ENCODE measurements around the gene NSUN6. TPM values are rescaled to one million over a fixed set of nuclear protein-coding genes. Genes with fewer than 3 reads are reported as not detected.

Gene NSUN6
- polyA plus RNA-seq, 1 of the 3 experiments (the other 2 are of a cell fraction) = 5.3 TPM

DNA sequence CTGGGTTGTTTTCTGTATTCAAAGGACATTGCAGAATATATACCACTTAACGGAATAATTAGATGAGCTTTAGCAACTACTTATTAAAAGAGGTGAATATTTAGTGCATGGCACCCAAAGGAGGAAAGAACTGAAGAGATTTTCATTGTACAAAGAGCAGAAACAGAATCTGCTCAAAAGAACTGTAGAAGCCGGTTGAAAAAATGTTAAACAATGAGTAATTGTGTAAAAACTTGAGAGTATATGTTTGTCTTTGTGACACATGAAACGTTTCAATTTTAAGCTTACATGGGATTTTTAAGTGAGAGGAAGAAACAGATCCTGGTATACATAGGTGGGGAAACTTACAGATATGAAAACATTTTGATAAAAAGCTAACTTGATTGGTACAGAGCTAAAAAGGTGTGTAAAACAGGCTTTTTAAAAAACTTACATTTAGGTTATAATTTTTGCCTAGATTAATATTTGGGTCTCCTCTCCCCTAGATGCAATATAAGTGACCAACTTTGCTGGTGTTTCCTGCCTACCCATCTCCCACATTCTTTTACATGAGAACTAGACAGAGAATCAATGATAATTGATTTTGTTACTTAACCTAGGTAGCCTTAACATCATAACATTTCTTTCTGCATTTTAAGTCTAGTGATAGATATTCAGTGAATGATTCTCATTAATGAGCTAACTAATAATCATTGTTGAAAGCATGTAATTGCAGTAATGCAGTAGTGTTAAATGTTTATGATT, 14.6 kb upstream of the NSUN6 start:
- H3F3A ChIP-seq (replicated peaks; ENCODE audit: insufficient read depth) = peaks cover 20% of the 10 kb centered on the region
- peaks cover 96% of the 10 kb centered on the region for H3K79me2 ChIP-seq (ENCODE audit: insufficient read depth)
- DNase-seq = no peak
- H3K4me3 ChIP-seq (ENCODE audit: low read depth in 2 of 2, low read length in 1 of 2) = peak overlapping the region in 1 of 2 experiments; percentile 38; a peak in 2 of 4 replicates
- H2AFZ ChIP-seq (ENCODE audit: low read depth) = no peak overlapping the region
- no peak overlapping the region; the same call in 1 of the 2 replicates for H3K9ac ChIP-seq
- ChIA-PET CTCF (interaction anchor here (1.7 kb wide), 1 partner anchor 24 kb away, joined by 10 read pairs; no protein-coding TSS in a partner anchor), POLR2A (no interaction called here)
- no peaks in the 10 kb centered on the region for H3K9me2 ChIP-seq
- peaks cover 51% of the 10 kb centered on the region for H4K20me1 ChIP-seq (ENCODE audit: insufficient read depth)
- H3K4me1 ChIP-seq (ENCODE audit: control insufficient read depth in 1 of 2, insufficient read depth in 2 of 2, low read depth in 1 of 2, low read length in 1 of 2) = peaks cover 4 to 29% of the 10 kb centered on the region in 2 experiments
- H3K4me2 ChIP-seq = peak overlapping the region; percentile 62
- 38% methylated on average over 3 of the region's 3 CpGs for WGBS (ENCODE audit: low lambda C conversion rate)
- TF ChIP-seq ELF1 (IDR thresholded peaks at IDR 0.05) (no peak), SIN3A (IDR thresholded peaks at IDR 0.05; ENCODE audit: borderline replicate concordance, low read depth, low read length) (no peak), JUND (IDR thresholded peaks at IDR 0.05) (0 out of 2 replicates have a peak, but pooled peaks have one; percentile 15), RFX5 (IDR thresholded peaks at IDR 0.05; ENCODE audit: low read length) (no peak)
- H3K27me3 ChIP-seq (ENCODE audit: insufficient read depth) = no peaks in the 10 kb centered on the region
- no peaks in the 10 kb centered on the region for H3K9me3 ChIP-seq
- H3K27ac ChIP-seq (ENCODE audit: low read depth in 2 of 2, low read length in 1 of 2) = peak overlapping the region in 1 of 2 experiments; percentile 68; a peak in 2 of 4 replicates
- H3K36me3 ChIP-seq (replicated peaks in 1 of 2; ENCODE audit: control insufficient read depth in 1 of 2, insufficient read depth in 2 of 2, low read length in 1 of 2) = peaks cover 8 to 31% of the 10 kb centered on the region in 2 experiments

DNA sequence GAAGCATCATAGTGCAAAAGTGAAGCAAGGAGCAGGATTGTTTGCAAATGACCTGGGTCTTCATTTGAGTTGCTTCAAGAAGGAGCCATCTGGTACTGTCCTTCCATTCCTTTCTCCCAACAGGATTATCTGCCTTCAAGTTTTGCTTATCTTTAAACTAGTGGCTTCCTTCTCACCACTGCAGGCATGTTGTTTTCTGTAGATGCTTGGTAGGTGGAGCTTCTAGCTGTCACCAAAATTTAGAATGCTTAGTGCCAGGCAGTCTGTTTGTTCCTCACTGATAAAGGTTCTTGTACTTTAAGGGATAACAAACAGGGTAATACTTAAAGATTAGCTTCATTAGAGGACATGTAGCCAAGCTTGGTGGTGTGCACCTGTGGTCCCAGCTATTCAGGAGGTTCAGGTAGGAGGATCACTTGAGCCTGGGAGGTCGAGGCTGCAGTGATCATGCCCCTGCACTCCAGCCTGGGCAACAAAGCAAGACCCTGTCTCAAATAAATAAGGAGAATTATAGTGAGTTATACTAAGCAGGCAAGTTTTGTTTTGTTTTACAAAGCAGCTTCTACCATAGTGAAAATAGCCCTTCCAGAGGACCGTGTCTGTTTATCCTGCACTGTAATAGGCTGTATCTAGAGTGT, 13.6 kb upstream of the NSUN6 start:
- POLR2A ChIA-PET = no interaction called here
- Histone ChIP-seq H3K36me3 (replicated peaks in 1 of 2; ENCODE audit: control insufficient read depth in 1 of 2, insufficient read depth in 2 of 2, low read length in 1 of 2) (peaks cover 5 to 21% of the 10 kb centered on the region in 2 experiments), H3K9ac (no peak overlapping the region), H3K79me2 (ENCODE audit: insufficient read depth) (peaks cover 97% of the 10 kb centered on the region), H3K4me1 (ENCODE audit: control insufficient read depth in 1 of 2, insufficient read depth in 2 of 2, low read depth in 1 of 2, low read length in 1 of 2) (peaks cover 7 to 31% of the 10 kb centered on the region in 2 experiments), H3K4me2 (peak overlapping the region; percentile 62), H3K4me3 (ENCODE audit: low read depth in 2 of 2, low read length in 1 of 2) (no peak overlapping the region), H3F3A (replicated peaks; ENCODE audit: insufficient read depth) (peaks cover 21% of the 10 kb centered on the region), H3K9me3 (no peaks in the 10 kb centered on the region), H3K27ac (ENCODE audit: low read depth in 2 of 2, low read length in 1 of 2) (peak overlapping the region in 1 of 2 experiments; percentile 68; a peak in 2 of 4 replicates), H3K9me2 (no peaks in the 10 kb centered on the region), H2AFZ (ENCODE audit: low read depth) (no peak overlapping the region), H3K27me3 (ENCODE audit: insufficient read depth) (no peaks in the 10 kb centered on the region), H4K20me1 (ENCODE audit: insufficient read depth) (peaks cover 52% of the 10 kb centered on the region)
- TF ChIP-seq JUND (IDR thresholded peaks at IDR 0.05) (no peak), CHD2 (IDR thresholded peaks at IDR 0.05; ENCODE audit: low read length, partially characterized antibody) (no peak), RXRA (IDR thresholded peaks at IDR 0.05; ENCODE audit: borderline replicate concordance, low read depth) (no peak), FOSL2 (IDR thresholded peaks at IDR 0.05; ENCODE audit: borderline replicate concordance, low read depth) (no peak), TAF1 (IDR thresholded peaks at IDR 0.05; ENCODE audit: borderline replicate concordance, low read depth, low read length) (no peak), RCOR1 (IDR thresholded peaks at IDR 0.05; ENCODE audit: low read length) (no peak), SIN3A (IDR thresholded peaks at IDR 0.05; ENCODE audit: borderline replicate concordance, low read depth, low read length) (no peak), GABPA (IDR thresholded peaks at IDR 0.05; ENCODE audit: low read depth) (no peak), YY1 (IDR thresholded peaks at IDR 0.05; ENCODE audit: low read depth) (no peak), FOXJ3 (CRISPR knock-in tag; IDR thresholded peaks at IDR 0.05) (no peak), ELF1 (IDR thresholded peaks at IDR 0.05) (no peak)
- TF ChIP-seq, protein P1, sequence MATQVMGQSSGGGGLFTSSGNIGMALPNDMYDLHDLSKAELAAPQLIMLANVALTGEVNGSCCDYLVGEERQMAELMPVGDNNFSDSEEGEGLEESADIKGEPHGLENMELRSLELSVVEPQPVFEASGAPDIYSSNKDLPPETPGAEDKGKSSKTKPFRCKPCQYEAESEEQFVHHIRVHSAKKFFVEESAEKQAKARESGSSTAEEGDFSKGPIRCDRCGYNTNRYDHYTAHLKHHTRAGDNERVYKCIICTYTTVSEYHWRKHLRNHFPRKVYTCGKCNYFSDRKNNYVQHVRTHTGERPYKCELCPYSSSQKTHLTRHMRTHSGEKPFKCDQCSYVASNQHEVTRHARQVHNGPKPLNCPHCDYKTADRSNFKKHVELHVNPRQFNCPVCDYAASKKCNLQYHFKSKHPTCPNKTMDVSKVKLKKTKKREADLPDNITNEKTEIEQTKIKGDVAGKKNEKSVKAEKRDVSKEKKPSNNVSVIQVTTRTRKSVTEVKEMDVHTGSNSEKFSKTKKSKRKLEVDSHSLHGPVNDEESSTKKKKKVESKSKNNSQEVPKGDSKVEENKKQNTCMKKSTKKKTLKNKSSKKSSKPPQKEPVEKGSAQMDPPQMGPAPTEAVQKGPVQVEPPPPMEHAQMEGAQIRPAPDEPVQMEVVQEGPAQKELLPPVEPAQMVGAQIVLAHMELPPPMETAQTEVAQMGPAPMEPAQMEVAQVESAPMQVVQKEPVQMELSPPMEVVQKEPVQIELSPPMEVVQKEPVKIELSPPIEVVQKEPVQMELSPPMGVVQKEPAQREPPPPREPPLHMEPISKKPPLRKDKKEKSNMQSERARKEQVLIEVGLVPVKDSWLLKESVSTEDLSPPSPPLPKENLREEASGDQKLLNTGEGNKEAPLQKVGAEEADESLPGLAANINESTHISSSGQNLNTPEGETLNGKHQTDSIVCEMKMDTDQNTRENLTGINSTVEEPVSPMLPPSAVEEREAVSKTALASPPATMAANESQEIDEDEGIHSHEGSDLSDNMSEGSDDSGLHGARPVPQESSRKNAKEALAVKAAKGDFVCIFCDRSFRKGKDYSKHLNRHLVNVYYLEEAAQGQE (IDR thresholded peaks at IDR 0.05; ENCODE audit: low read depth, low read length) = no peak
- CTCF ChIA-PET = no interaction called here
- DNase-seq = no peak
- WGBS (ENCODE audit: low lambda C conversion rate) = 84% methylated on average over 2 of the region's 2 CpGs

Data from SK-N-SH (cell line).